Activated naive CD8-positive, alpha-beta T cell treated with anti-CD3 and anti-CD28 coated beads for 36 hours (primary cell): Measurements from ENCODE around the gene MPI. TPM values are rescaled to one million over a fixed set of nuclear protein-coding genes. Genes with fewer than 3 reads are reported as not detected.
A peak's percentile ranks its signal among the peaks of the same experiment; 100 is the strongest.

ENCODE experiments used
- DNase-seq: peaks from one replicate; pipeline ENCODE4 v3.0.0; 2021
- H3K27ac Mint-ChIP-seq: one replicate; pipeline ENCODE4 v1.8.0; 2022; ENCODE audit warnings: mild to moderate bottlenecking, moderate library complexity, mixed read lengths
- H3K27me3 Mint-ChIP-seq: one replicate; pipeline ENCODE4 v1.8.0; 2022; ENCODE audit warnings: mild to moderate bottlenecking, mixed read lengths
- H3K36me3 Mint-ChIP-seq: one replicate; pipeline ENCODE4 v1.8.0; 2021; ENCODE audit warnings: mild to moderate bottlenecking, mixed read lengths
- H3K4me1 Mint-ChIP-seq: one replicate; pipeline ENCODE4 v1.8.0; 2021; ENCODE audit warnings: mixed read lengths
- H3K4me3 Mint-ChIP-seq: one replicate; pipeline ENCODE4 v1.8.0; 2022; ENCODE audit warnings: mild to moderate bottlenecking, moderate library complexity, mixed read lengths
- H3K9me3 Mint-ChIP-seq: one replicate; pipeline ENCODE4 v1.8.0; 2022; ENCODE audit warnings: mixed read lengths
- total RNA-seq, 2 experiments: library from RNA; stranded (reverse); gene quantifications; one replicate each; pipeline ENCODE4 v1.2.3, GENCODE V29; 2021

Gene MPI
- total RNA-seq, 2 experiments from 2014 or later = 71.4 to 73.2 TPM

- Mint-ChIP-seq H3K4me3 (no peak overlapping the region), H3K27ac (peak overlapping the region; percentile 58), H3K36me3 (peaks cover 10% of the 10 kb centered on the region), H3K4me1 (peaks cover 35% of the 10 kb centered on the region), H3K9me3 (no peaks in the 10 kb centered on the region), H3K27me3 (no peaks in the 10 kb centered on the region)
- no peak for DNase-seq
These were observed 34.0 kb upstream of the MPI start for GRCh38 chr15:74855857-74856256.

- DNase-seq = no peak
- no peak overlapping the region for H3K27ac Mint-ChIP-seq
- no peaks in the 10 kb centered on the region for H3K9me3 Mint-ChIP-seq
- no peaks in the 10 kb centered on the region for H3K27me3 Mint-ChIP-seq
- no peak overlapping the region for H3K4me3 Mint-ChIP-seq
- peaks cover 38% of the 10 kb centered on the region for H3K4me1 Mint-ChIP-seq
- peaks cover 10% of the 10 kb centered on the region for H3K36me3 Mint-ChIP-seq
These were observed 33.3 kb upstream of the MPI start for GRCh38 chr15:74856537-74856936.

DNA sequence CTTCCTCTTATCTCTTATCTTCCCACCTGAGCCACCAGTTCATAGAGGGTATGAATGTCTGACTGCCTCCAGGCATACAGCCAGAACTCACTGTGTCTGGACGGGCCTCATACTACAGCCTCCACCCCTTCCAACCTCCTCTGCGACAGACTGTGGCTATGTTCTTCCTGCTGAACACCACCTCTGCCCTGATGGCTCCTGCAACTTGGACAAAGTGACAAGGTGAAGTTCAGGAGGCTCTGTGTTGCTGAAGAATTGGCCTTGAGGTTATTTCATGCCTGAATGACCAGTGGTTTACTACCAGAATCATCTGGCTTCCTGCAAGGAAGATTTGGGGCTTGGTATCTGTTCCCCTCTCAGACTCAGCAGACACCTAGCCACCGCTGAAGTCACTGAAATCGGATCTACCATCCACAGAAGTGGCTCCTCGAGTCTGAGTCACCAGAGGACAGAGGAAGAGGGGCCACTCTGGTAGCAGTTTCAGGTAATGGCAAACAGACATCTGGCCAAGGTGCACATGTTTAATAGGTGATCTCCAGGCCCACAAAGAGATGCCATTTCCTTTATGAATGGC lies 32.7 kb upstream of the MPI start:
- no peak for DNase-seq
- Mint-ChIP-seq H3K4me3 (no peak overlapping the region), H3K4me1 (peaks cover 38% of the 10 kb centered on the region), H3K27ac (peak overlapping the region; percentile 52), H3K9me3 (no peaks in the 10 kb centered on the region), H3K36me3 (peaks cover 10% of the 10 kb centered on the region), H3K27me3 (no peaks in the 10 kb centered on the region)

GRCh38 chr15:74857671-74858368 lies 32.0 kb upstream of the MPI start:
- no peak for DNase-seq
- Mint-ChIP-seq H3K36me3 (peaks cover 10% of the 10 kb centered on the region), H3K4me3 (peak overlapping the region; percentile 1), H3K27ac (peak overlapping the region; percentile 59), H3K4me1 (peaks cover 38% of the 10 kb centered on the region), H3K27me3 (no peaks in the 10 kb centered on the region), H3K9me3 (no peaks in the 10 kb centered on the region)

DNA sequence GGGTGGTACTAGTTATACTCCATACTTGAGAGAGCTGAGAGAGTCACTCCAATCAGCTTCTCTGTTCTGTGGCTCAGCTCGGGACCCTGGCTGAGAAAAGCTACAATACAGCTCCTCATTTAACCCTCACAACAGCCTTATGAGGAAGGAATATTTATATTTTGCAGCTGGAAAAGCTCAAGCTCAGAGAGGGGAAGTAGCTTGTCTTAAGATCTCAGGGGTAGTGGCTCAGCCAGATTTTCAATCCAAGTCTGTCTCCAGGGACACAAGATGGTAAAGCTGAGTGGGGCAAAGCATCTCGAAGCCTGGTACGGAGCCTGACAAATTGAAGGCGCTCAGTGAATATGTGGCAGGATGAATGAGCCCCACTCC lies 31.5 kb upstream of the MPI start:
- Mint-ChIP-seq H3K4me3 (peak overlapping the region; percentile 1), H3K36me3 (peaks cover 8% of the 10 kb centered on the region), H3K4me1 (peaks cover 38% of the 10 kb centered on the region), H3K27ac (peak overlapping the region; percentile 59), H3K9me3 (no peaks in the 10 kb centered on the region), H3K27me3 (no peaks in the 10 kb centered on the region)
- DNase-seq = no peak

- Mint-ChIP-seq H3K4me3 (no peak overlapping the region), H3K9me3 (no peaks in the 10 kb centered on the region), H3K36me3 (peaks cover 29% of the 10 kb centered on the region), H3K27ac (peak overlapping the region; percentile 69), H3K27me3 (no peaks in the 10 kb centered on the region), H3K4me1 (peaks cover 59% of the 10 kb centered on the region)
- DNase-seq = no peak
These were observed 26.4 kb upstream of the MPI start for GRCh38 chr15:74863239-74864056.

- peak overlapping the region; percentile 47 for H3K27ac Mint-ChIP-seq
- H3K4me3 Mint-ChIP-seq = no peak overlapping the region
- DNase-seq = no peak
- H3K36me3 Mint-ChIP-seq = peaks cover 33% of the 10 kb centered on the region
- H3K27me3 Mint-ChIP-seq = no peaks in the 10 kb centered on the region
- H3K4me1 Mint-ChIP-seq = peaks cover 58% of the 10 kb centered on the region
- H3K9me3 Mint-ChIP-seq = no peaks in the 10 kb centered on the region
These were observed 25.5 kb upstream of the MPI start for GRCh38 chr15:74864296-74864695.

DNA sequence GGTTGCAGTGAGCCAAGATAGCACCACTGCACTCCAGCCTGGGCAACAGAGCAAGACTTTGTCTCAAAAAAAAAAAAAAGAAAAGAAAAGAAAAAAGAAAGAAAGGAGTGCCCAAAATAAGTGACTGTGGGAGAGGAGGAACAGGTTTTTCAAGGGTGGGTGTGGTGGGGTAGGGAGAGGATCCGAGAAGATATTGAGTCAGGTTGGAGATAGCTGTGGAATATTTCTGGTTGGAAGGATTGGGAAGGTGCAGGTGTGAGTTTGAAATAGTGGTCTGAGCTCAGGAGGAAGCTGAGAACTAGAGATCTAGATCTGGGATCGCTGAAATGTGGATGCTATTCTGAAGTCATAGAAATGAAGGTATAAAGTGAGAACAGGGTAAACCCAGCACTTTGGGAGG lies 24.5 kb upstream of the MPI start:
- no peak for DNase-seq
- no peaks in the 10 kb centered on the region for H3K27me3 Mint-ChIP-seq
- H3K36me3 Mint-ChIP-seq = peaks cover 43% of the 10 kb centered on the region
- H3K9me3 Mint-ChIP-seq = no peaks in the 10 kb centered on the region
- no peak overlapping the region for H3K4me3 Mint-ChIP-seq
- peak overlapping the region; percentile 75 for H3K27ac Mint-ChIP-seq
- H3K4me1 Mint-ChIP-seq = peaks cover 63% of the 10 kb centered on the region

- H3K27me3 Mint-ChIP-seq = no peaks in the 10 kb centered on the region
- DNase-seq = no peak
- H3K9me3 Mint-ChIP-seq = no peaks in the 10 kb centered on the region
- peaks cover 71% of the 10 kb centered on the region for H3K4me1 Mint-ChIP-seq
- peaks cover 43% of the 10 kb centered on the region for H3K36me3 Mint-ChIP-seq
- H3K4me3 Mint-ChIP-seq = no peak overlapping the region
- no peak overlapping the region for H3K27ac Mint-ChIP-seq
These were observed 23.8 kb upstream of the MPI start for GRCh38 chr15:74866090-74866489.

DNA sequence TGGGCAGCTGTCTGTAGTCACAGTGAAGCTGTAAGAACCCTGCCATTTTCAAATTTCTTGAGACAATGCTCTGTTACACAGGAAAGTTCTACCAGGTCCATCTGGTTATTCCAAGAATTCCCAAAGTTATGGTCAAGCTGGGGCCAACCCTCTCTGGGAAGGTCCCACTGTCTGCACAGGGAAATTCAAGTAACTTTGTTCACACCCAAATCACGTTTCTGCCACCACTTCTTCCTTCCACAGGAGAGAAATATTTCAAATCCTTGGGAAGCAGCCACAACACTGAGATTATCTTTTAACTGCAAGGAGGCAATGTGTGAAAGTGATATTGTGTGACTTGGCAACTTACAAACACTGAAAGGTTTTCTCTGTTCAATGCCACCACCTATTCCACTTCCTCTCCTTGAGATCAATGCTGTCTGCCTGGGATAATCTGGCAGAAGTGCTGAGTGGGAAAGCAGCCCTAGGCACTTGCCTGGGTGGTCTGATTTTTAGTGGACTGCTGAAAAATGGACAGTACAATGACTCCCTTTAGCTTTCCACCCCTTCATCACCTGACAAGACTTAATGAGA lies 22.3 kb upstream of the MPI start:
- Mint-ChIP-seq H3K9me3 (no peaks in the 10 kb centered on the region), H3K4me3 (peak overlapping the region; percentile 12), H3K36me3 (peaks cover 48% of the 10 kb centered on the region), H3K27ac (peak overlapping the region; percentile 64), H3K4me1 (peaks cover 74% of the 10 kb centered on the region), H3K27me3 (no peaks in the 10 kb centered on the region)
- DNase-seq = no peak

- Mint-ChIP-seq H3K4me1 (peaks cover 78% of the 10 kb centered on the region), H3K27me3 (no peaks in the 10 kb centered on the region), H3K27ac (peak overlapping the region; percentile 64), H3K4me3 (peak overlapping the region; percentile 39), H3K36me3 (peaks cover 51% of the 10 kb centered on the region), H3K9me3 (no peaks in the 10 kb centered on the region)
- no peak for DNase-seq
These were observed 21.8 kb upstream of the MPI start for GRCh38 chr15:74868059-74868458.

- Mint-ChIP-seq H3K4me3 (peak overlapping the region; percentile 98), H3K9me3 (no peaks in the 10 kb centered on the region), H3K27me3 (no peaks in the 10 kb centered on the region), H3K4me1 (peaks cover 77% of the 10 kb centered on the region), H3K27ac (peak overlapping the region; percentile 82), H3K36me3 (peaks cover 48% of the 10 kb centered on the region)
- no peak for DNase-seq
These were observed 20.5 kb upstream of the MPI start for GRCh38 chr15:74869372-74869725.

DNA sequence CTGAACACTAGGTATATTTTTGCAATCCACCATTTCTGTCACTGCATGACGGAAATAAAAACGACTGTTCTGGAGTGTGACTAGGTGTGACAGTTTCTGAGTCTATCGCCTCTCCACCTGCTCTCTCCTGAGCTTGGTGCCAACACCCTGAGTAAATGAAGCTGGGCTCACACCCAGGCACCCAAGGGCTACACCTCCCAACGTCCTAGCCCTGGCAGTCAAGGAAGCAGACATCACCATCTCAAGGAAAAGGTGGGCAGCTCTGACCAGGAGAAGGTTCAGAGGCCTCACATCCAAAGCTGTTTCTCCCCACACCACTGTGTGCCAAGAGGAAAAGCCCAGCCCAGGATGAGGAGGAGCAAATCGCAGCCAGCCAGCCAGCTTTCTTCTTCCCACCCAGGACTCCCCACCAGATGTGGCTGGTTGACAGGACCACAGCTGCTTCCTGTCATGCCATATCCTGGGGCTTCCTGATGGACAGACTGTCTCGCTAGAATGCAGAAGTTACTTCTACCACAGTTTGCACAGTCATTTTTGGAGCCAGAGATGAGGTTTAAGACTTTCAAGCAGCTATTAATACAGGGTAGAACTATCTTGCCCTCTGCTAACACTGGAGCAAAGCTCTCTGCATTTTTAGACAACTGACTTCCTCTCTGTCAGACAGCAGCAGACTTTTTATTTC lies 20.0 kb upstream of the MPI start:
- Mint-ChIP-seq H3K36me3 (peaks cover 46% of the 10 kb centered on the region), H3K9me3 (no peaks in the 10 kb centered on the region), H3K4me1 (peaks cover 73% of the 10 kb centered on the region), H3K4me3 (peak overlapping the region; percentile 98), H3K27me3 (no peaks in the 10 kb centered on the region), H3K27ac (peak overlapping the region; percentile 82)
- DNase-seq = peak; percentile 51

DNA sequence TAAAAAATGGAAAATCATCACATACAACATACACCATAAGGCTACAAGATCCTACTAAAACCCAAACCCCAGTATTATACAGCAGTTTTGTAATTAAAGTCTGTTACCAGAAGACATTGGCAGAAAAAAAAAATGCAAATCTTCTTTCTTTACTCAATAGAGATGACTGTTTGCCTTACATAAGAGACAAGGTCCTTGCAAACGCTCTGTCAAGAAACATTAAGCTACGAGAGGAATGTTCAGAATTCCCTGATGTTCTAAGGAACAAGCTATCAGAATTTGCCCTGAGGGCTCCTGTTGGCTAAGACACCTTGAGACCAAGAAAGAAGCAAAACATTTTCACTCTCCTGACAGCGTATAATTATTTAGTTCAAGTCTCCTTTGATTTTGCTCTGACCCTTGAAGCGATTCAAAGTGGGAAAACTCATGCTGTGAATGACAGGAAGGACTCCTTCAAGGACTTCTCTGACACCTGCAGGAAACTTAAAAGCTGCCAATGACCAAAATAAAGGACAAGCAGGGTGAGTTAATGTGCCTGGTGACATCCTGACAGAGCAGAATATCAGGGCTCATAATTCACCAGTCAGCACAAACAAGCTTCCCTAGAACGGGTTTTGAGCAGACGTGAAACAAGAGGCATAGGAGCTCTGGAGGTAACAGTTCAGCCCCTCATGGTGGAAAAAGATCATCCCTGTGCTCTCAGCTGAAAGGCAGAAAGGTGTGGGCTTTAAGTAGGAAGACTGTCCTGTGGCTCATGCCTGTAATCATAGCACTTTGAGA lies 19.2 kb upstream of the MPI start:
- peak overlapping the region; percentile 82 for H3K27ac Mint-ChIP-seq
- H3K27me3 Mint-ChIP-seq = no peaks in the 10 kb centered on the region
- H3K36me3 Mint-ChIP-seq = peaks cover 42% of the 10 kb centered on the region

More for the DNA sequence above, 19.2 kb upstream of the MPI start:
- H3K9me3 Mint-ChIP-seq = no peaks in the 10 kb centered on the region
- H3K4me1 Mint-ChIP-seq = peaks cover 68% of the 10 kb centered on the region
- peak overlapping the region; percentile 98 for H3K4me3 Mint-ChIP-seq
- no peak for DNase-seq
